ENCODE results near the gene ZNF791. TPM values are rescaled to one million over a fixed set of nuclear protein-coding genes. Genes with fewer than 3 reads are reported as not detected.

Gene ZNF791
- total and polyA plus RNA-seq, 2 of the 13 experiments (the other 11 are each of a cell fraction or from before 2014, with no cell fraction given): 12.8 to 17.4 TPM

DNA sequence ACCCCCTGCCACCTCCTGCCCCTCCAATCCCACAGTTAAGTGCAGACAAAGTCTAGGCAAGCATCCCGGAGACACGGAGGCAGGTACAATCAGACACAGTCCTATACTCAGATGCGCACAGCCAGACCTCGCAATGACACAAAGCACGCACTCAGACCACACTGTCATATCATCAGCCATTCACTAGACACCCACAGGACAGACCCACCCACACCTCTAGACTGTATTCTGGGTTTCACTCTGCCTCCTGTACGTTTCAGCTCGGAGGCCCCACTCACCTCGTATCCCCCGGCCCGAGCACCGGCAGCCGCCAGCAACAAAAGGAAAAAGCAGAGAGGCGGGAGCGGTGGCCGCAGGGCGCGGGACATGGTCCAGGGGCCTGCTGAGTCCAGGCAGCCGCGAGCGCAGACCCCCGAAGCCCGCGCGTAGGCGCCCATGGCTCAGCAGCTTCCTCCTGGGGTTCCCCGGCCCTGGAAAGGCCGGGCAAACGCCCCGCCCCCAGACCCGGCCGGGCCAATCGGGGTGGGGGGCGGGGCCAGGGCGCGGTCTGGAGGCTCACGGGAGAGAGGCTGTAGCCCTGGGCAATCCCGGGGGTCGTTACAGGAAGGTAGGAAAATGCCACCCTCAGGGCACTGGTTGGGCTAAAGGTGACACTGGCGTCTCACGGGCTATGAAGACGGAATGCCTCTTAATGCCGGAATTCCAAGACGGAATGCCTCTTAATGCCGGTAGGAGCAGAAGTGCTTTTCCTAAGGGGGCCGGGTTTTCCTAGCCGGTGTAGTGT lies 55.7 kb downstream of the ZNF791 start, which contains the start of the genes MAN2B1 and WDR83 (continued):
- TF ChIP-seq, protein P1, sequence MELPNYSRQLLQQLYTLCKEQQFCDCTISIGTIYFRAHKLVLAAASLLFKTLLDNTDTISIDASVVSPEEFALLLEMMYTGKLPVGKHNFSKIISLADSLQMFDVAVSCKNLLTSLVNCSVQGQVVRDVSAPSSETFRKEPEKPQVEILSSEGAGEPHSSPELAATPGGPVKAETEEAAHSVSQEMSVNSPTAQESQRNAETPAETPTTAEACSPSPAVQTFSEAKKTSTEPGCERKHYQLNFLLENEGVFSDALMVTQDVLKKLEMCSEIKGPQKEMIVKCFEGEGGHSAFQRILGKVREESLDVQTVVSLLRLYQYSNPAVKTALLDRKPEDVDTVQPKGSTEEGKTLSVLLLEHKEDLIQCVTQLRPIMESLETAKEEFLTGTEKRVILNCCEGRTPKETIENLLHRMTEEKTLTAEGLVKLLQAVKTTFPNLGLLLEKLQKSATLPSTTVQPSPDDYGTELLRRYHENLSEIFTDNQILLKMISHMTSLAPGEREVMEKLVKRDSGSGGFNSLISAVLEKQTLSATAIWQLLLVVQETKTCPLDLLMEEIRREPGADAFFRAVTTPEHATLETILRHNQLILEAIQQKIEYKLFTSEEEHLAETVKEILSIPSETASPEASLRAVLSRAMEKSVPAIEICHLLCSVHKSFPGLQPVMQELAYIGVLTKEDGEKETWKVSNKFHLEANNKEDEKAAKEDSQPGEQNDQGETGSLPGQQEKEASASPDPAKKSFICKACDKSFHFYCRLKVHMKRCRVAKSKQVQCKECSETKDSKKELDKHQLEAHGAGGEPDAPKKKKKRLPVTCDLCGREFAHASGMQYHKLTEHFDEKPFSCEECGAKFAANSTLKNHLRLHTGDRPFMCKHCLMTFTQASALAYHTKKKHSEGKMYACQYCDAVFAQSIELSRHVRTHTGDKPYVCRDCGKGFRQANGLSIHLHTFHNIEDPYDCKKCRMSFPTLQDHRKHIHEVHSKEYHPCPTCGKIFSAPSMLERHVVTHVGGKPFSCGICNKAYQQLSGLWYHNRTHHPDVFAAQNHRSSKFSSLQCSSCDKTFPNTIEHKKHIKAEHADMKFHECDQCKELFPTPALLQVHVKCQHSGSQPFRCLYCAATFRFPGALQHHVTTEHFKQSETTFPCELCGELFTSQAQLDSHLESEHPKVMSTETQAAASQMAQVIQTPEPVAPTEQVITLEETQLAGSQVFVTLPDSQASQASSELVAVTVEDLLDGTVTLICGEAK (IDR thresholded peaks at IDR 0.05): no peak
- TF ChIP-seq, protein P1 (CRISPR knock-in tag; IDR thresholded peaks at IDR 0.05): 0 out of 2 replicates have a peak, but pooled peaks have one; percentile 36
- TF ChIP-seq SETDB1 (CRISPR knock-in tag; IDR thresholded peaks at IDR 0.05; ENCODE audit: borderline replicate concordance) (no peak), ZNF350 (CRISPR knock-in tag; IDR thresholded peaks at IDR 0.05; ENCODE audit: borderline replicate concordance, low read depth) (peak; percentile 55; the same call in 1 of the 2 replicates), ZNF143 (CRISPR knock-in tag; IDR thresholded peaks at IDR 0.05) (peak; percentile 79), KLF12 (CRISPR knock-in tag; IDR thresholded peaks at IDR 0.05; ENCODE audit: borderline replicate concordance) (0 out of 2 replicates have a peak, but pooled peaks have one; percentile 70)
- TF ChIP-seq, protein P2, sequence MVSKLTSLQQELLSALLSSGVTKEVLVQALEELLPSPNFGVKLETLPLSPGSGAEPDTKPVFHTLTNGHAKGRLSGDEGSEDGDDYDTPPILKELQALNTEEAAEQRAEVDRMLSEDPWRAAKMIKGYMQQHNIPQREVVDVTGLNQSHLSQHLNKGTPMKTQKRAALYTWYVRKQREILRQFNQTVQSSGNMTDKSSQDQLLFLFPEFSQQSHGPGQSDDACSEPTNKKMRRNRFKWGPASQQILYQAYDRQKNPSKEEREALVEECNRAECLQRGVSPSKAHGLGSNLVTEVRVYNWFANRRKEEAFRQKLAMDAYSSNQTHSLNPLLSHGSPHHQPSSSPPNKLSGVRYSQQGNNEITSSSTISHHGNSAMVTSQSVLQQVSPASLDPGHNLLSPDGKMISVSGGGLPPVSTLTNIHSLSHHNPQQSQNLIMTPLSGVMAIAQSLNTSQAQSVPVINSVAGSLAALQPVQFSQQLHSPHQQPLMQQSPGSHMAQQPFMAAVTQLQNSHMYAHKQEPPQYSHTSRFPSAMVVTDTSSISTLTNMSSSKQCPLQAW (CRISPR knock-in tag; IDR thresholded peaks at IDR 0.05): peak; percentile 57; the same call in 1 of the 2 replicates
- TF ChIP-seq, protein P3, sequence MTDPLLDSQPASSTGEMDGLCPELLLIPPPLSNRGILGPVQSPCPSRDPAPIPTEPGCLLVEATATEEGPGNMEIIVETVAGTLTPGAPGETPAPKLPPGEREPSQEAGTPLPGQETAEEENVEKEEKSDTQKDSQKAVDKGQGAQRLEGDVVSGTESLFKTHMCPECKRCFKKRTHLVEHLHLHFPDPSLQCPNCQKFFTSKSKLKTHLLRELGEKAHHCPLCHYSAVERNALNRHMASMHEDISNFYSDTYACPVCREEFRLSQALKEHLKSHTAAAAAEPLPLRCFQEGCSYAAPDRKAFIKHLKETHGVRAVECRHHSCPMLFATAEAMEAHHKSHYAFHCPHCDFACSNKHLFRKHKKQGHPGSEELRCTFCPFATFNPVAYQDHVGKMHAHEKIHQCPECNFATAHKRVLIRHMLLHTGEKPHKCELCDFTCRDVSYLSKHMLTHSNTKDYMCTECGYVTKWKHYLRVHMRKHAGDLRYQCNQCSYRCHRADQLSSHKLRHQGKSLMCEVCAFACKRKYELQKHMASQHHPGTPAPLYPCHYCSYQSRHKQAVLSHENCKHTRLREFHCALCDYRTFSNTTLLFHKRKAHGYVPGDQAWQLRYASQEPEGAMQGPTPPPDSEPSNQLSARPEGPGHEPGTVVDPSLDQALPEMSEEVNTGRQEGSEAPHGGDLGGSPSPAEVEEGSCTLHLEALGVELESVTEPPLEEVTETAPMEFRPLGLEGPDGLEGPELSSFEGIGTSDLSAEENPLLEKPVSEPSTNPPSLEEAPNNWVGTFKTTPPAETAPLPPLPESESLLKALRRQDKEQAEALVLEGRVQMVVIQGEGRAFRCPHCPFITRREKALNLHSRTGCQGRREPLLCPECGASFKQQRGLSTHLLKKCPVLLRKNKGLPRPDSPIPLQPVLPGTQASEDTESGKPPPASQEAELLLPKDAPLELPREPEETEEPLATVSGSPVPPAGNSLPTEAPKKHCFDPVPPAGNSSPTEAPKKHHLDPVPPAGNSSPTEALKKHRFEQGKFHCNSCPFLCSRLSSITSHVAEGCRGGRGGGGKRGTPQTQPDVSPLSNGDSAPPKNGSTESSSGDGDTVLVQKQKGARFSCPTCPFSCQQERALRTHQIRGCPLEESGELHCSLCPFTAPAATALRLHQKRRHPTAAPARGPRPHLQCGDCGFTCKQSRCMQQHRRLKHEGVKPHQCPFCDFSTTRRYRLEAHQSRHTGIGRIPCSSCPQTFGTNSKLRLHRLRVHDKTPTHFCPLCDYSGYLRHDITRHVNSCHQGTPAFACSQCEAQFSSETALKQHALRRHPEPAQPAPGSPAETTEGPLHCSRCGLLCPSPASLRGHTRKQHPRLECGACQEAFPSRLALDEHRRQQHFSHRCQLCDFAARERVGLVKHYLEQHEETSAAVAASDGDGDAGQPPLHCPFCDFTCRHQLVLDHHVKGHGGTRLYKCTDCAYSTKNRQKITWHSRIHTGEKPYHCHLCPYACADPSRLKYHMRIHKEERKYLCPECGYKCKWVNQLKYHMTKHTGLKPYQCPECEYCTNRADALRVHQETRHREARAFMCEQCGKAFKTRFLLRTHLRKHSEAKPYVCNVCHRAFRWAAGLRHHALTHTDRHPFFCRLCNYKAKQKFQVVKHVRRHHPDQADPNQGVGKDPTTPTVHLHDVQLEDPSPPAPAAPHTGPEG (CRISPR knock-in tag; IDR thresholded peaks at IDR 0.05): no peak
